ENCODE data around the gene DYRK4. TPM values are rescaled to one million over a fixed set of nuclear protein-coding genes. Genes with fewer than 3 reads are reported as not detected.

DYRK4 gene
- total RNA-seq, 1 experiment from 2014 or later: 24.6 TPM

- intact Hi-C loops (cut with micrococcal nuclease; ENCODE audit: unreplicated experiment): no loop called here
- H3K27me3 Mint-ChIP-seq (ENCODE audit: unreplicated experiment): no peaks in the 10 kb centered on the region
- CTCF ChIA-PET: no interaction called here
Measured at GRCh38 chr12:4615667-4616066, 53.7 kb downstream of the DYRK4 start.

GRCh38 chr12:4621511-4621910 is 59.5 kb downstream of the DYRK4 start:
- Mint-ChIP-seq H3K4me3 (ENCODE audit: low read depth, unreplicated experiment) (no peak overlapping the region), H3K27me3 (ENCODE audit: unreplicated experiment) (peaks cover 35% of the 10 kb centered on the region), H3K36me3 (ENCODE audit: insufficient read depth, unreplicated experiment) (no peaks in the 10 kb centered on the region), H3K4me1 (ENCODE audit: low read depth, unreplicated experiment) (no peaks in the 10 kb centered on the region), H3K9me3 (ENCODE audit: low read depth, unreplicated experiment) (no peaks in the 10 kb centered on the region), H3K27ac (ENCODE audit: unreplicated experiment) (no peak overlapping the region)
- intact Hi-C loops (cut with micrococcal nuclease; ENCODE audit: unreplicated experiment): no loop called here
- CTCF ChIA-PET: no interaction called here
- TF ChIP-seq CTCF (IDR thresholded peaks at IDR 0.05; ENCODE audit: unreplicated experiment): no peak
- DNase-seq: no peak
- no TSS peak for BruUV-seq (replicated peaks)

More at GRCh38 chr12:4615667-4616066, 53.7 kb downstream of the DYRK4 start:
- Mint-ChIP-seq H3K36me3 (ENCODE audit: insufficient read depth, unreplicated experiment) (no peaks in the 10 kb centered on the region), H3K4me3 (ENCODE audit: low read depth, unreplicated experiment) (no peak overlapping the region), H3K27ac (ENCODE audit: unreplicated experiment) (no peak overlapping the region), H3K9me3 (ENCODE audit: low read depth, unreplicated experiment) (no peaks in the 10 kb centered on the region), H3K4me1 (ENCODE audit: low read depth, unreplicated experiment) (no peaks in the 10 kb centered on the region)
- TF ChIP-seq CTCF (IDR thresholded peaks at IDR 0.05; ENCODE audit: unreplicated experiment): no peak
- BruUV-seq (replicated peaks): no TSS peak
- no peak for DNase-seq

- Mint-ChIP-seq H3K27me3 (ENCODE audit: unreplicated experiment) (peaks cover 70% of the 10 kb centered on the region), H3K9me3 (ENCODE audit: low read depth, unreplicated experiment) (peaks cover 3% of the 10 kb centered on the region), H3K4me3 (ENCODE audit: low read depth, unreplicated experiment) (no peak overlapping the region), H3K4me1 (ENCODE audit: low read depth, unreplicated experiment) (no peaks in the 10 kb centered on the region), H3K27ac (ENCODE audit: unreplicated experiment) (no peak overlapping the region), H3K36me3 (ENCODE audit: insufficient read depth, unreplicated experiment) (no peaks in the 10 kb centered on the region)
- intact Hi-C loops (cut with micrococcal nuclease; ENCODE audit: unreplicated experiment): no loop called here
- TF ChIP-seq CTCF (IDR thresholded peaks at IDR 0.05; ENCODE audit: unreplicated experiment): no peak
- BruUV-seq (replicated peaks): no TSS peak
- CTCF ChIA-PET: no interaction called here
- no peak for DNase-seq
Measured at GRCh38 chr12:4626543-4626942, 64.5 kb downstream of the DYRK4 start.

- intact Hi-C loops (cut with micrococcal nuclease; ENCODE audit: unreplicated experiment): no loop called here
- H3K36me3 Mint-ChIP-seq (ENCODE audit: insufficient read depth, unreplicated experiment): no peaks in the 10 kb centered on the region
- peaks cover 65% of the 10 kb centered on the region for H3K27me3 Mint-ChIP-seq (ENCODE audit: unreplicated experiment)
- BruUV-seq (replicated peaks): no TSS peak
- DNase-seq: no peak
- TF ChIP-seq CTCF (IDR thresholded peaks at IDR 0.05; ENCODE audit: unreplicated experiment): no peak
- H3K4me1 Mint-ChIP-seq (ENCODE audit: low read depth, unreplicated experiment): no peaks in the 10 kb centered on the region
- H3K9me3 Mint-ChIP-seq (ENCODE audit: low read depth, unreplicated experiment): peaks cover 3% of the 10 kb centered on the region
- no peak overlapping the region for H3K27ac Mint-ChIP-seq (ENCODE audit: unreplicated experiment)
- no peak overlapping the region for H3K4me3 Mint-ChIP-seq (ENCODE audit: low read depth, unreplicated experiment)
- CTCF ChIA-PET: no interaction called here
Measured at GRCh38 chr12:4628406-4628805, 66.4 kb downstream of the DYRK4 start.

Measured in Calu3 (cell line).